HCT116 (cell line): ENCODE data around the gene TRPT1. TPM values are rescaled to one million over a fixed set of nuclear protein-coding genes. Genes with fewer than 3 reads are reported as not detected.

ENCODE experiments used
- ATAC-seq: fragments of 200-7000 bp; cut with Tn5 transposase; 2 replicates; pipeline ENCODE4 v1.9.1; 2020; ENCODE audit warnings: mild to moderate bottlenecking, moderate library complexity
- BruUV-seq: library from RNA; stranded (reverse); fragments of 400-500 nt; replicated peaks from 2 replicates; lab custom pipeline; 2021; lab: Mats Ljungman, UMichigan
- CTCF ChIA-PET: fragments of 300-600 bp; sonication (Branson Sonifier 250); formaldehyde crosslinking; loops from one replicate; lab custom pipeline; 2021; ENCODE audit warnings: antibody characterized with exemption; lab: Charles Lee
- POLR2A ChIA-PET: fragments of 300-600, 350-600 bp; sonication (Branson Sonifier 250); formaldehyde crosslinking; loops from one replicate; lab custom pipeline; 2021; ENCODE audit warnings: antibody characterized with exemption; lab: Charles Lee
- RAD21 ChIA-PET, 2 experiments: fragments of 300-600 bp; sonication (Branson Sonifier 250); formaldehyde crosslinking; loops; one replicate each; lab custom pipeline; 2023; ENCODE audit warnings: low total read pairs in 2 of 2; ENCODE audit not compliant: uncharacterized antibody in 2 of 2, unreplicated experiment in 2 of 2, low non-redundant PET in 1 of 2; lab: Charles Lee
- DNase-seq: peaks from one replicate; pipeline ENCODE4 v3.0.0-alpha.2; 2010; ENCODE audit warnings: low read depth, low spot score
- H2AFZ ChIP-seq: fragments of 200-600 bp; shearing (Covaris generic), sonication (generic); 2 replicates; pipeline ENCODE4 v1.6.1; 2017; ENCODE audit warnings: low read depth, mixed run types, mixed read lengths, antibody characterized with exemption, low read length; ENCODE audit not compliant: poor library complexity, severe bottlenecking
- H3K27ac ChIP-seq: 2 replicates; pipeline ENCODE4 v1.5.1; 2012; ENCODE audit warnings: low read depth, low read length
- H3K27me3 ChIP-seq: fragments of 200-600 bp; sonication (generic); 2 replicates; pipeline ENCODE4 v1.6.1; 2016; ENCODE audit warnings: mixed run types, low read length, mixed read lengths; ENCODE audit not compliant: insufficient read depth
- H3K36me3 ChIP-seq, 2 experiments: fragments of 200-500 bp in 1 of 2; fragments of 200-600 bp in 1 of 2; sonication (Bioruptor generic) in 1 of 2; sonication (generic) in 1 of 2; 2 replicates each; pipeline versions ENCODE4 v1.5.1 to v1.6.1; 2014 to 2016; ENCODE audit warnings: low read length in 2 of 2, inconsistent platforms in 1 of 2, mixed read lengths in 1 of 2, mixed run types in 1 of 2; ENCODE audit not compliant: insufficient read depth in 2 of 2, control insufficient read depth in 1 of 2
- H3K4me1 ChIP-seq, 2 experiments: fragments of 200-600 bp in 1 of 2; sonication (generic) in 1 of 2; 2 replicates each; pipeline versions ENCODE4 v1.5.1 to v1.6.1; 2012 to 2017; ENCODE audit warnings: low read length in 2 of 2, inconsistent platforms in 1 of 2, mild to moderate bottlenecking in 1 of 2, mixed read lengths in 1 of 2, mixed run types in 1 of 2, moderate library complexity in 1 of 2; ENCODE audit not compliant: insufficient read depth in 2 of 2, control insufficient read depth in 1 of 2
- H3K4me2 ChIP-seq: fragments of 200-600 bp; sonication (generic); 2 replicates; pipeline ENCODE4 v1.6.1; 2017; ENCODE audit warnings: mixed run types, low read length, mixed read lengths
- H3K4me3 ChIP-seq, 2 experiments: fragments of 200-600 bp in 1 of 2; sonication (generic) in 1 of 2; replicated peaks in 1 of 2; 2 replicates each; pipeline ENCODE4 v1.5.1; 2011 to 2016; ENCODE audit warnings: low read length in 2 of 2, control low read depth in 1 of 2, low read depth in 1 of 2, mild to moderate bottlenecking in 1 of 2, mixed read lengths in 1 of 2, mixed run types in 1 of 2
- H3K79me2 ChIP-seq: fragments of 200-600 bp; sonication (generic); 2 replicates; pipeline ENCODE4 v1.6.1; 2017; ENCODE audit warnings: mild to moderate bottlenecking, mixed run types, low read length, moderate library complexity, mixed read lengths; ENCODE audit not compliant: insufficient read depth
- H3K9ac ChIP-seq: fragments of 200-600 bp; sonication (generic); 2 replicates; pipeline ENCODE4 v1.6.1; 2016; ENCODE audit warnings: low read length, mixed read lengths
- H3K9me2 ChIP-seq: fragments of 200-600 bp; sonication (generic), shearing (Covaris generic); 2 replicates; pipeline ENCODE4 v1.6.1; 2017; ENCODE audit warnings: mixed run types, mild to moderate bottlenecking, moderate library complexity; ENCODE audit not compliant: insufficient read depth
- H3K9me3 ChIP-seq, 2 experiments: fragments of 200-500 bp in 1 of 2; fragments of 200-600 bp in 1 of 2; sonication (Bioruptor generic) in 1 of 2; sonication (generic) in 1 of 2; 2 replicates each; pipeline ENCODE4 v1.6.1; 2014 to 2017; ENCODE audit warnings: low read length in 2 of 2, mixed read lengths in 2 of 2, inconsistent platforms in 1 of 2, low read depth in 1 of 2, mild to moderate bottlenecking in 1 of 2, mixed run types in 1 of 2, moderate library complexity in 1 of 2; ENCODE audit not compliant: control insufficient read depth in 1 of 2, insufficient read depth in 1 of 2
- H4K20me1 ChIP-seq: fragments of 200-600 bp; sonication (generic), shearing (Covaris generic); 2 replicates; pipeline ENCODE4 v1.6.1; 2017; ENCODE audit warnings: mixed run types, mild to moderate bottlenecking, moderate library complexity; ENCODE audit not compliant: insufficient read depth
- CBX3 ChIP-seq: IDR thresholded peaks from 2 replicates; pipeline ENCODE4 v1.6.1; 2012; ENCODE audit warnings: low read depth
- CEBPB ChIP-seq: IDR thresholded peaks from 2 replicates; pipeline ENCODE4 v1.6.1; 2012; ENCODE audit warnings: low read depth
- EGR1 ChIP-seq: IDR thresholded peaks from 2 replicates; pipeline ENCODE4 v1.6.1; 2012; ENCODE audit warnings: low read depth
- MAX ChIP-seq: IDR thresholded peaks from 2 replicates; pipeline ENCODE4 v1.6.1; 2012
- POLR2A ChIP-seq: IDR thresholded peaks from 2 replicates; pipeline ENCODE4 v1.7.0; 2011; ENCODE audit warnings: borderline replicate concordance; ENCODE audit not compliant: insufficient read depth, insufficient read length; ENCODE audit errors: extremely low read depth
- POLR2AphosphoS5 ChIP-seq: IDR thresholded peaks from 2 replicates; pipeline ENCODE4 v1.6.1; 2011; ENCODE audit warnings: mild to moderate bottlenecking, low read depth, low read length, moderate library complexity
- REST ChIP-seq: IDR thresholded peaks from 2 replicates; pipeline ENCODE4 v1.6.1; 2012; ENCODE audit warnings: low read depth
- SIN3A ChIP-seq: IDR thresholded peaks from 2 replicates; pipeline ENCODE4 v1.6.1; 2012; ENCODE audit warnings: low read depth
- SRF ChIP-seq: IDR thresholded peaks from 2 replicates; pipeline ENCODE4 v1.6.1; 2012; ENCODE audit warnings: low read depth
- ZBTB33 ChIP-seq: IDR thresholded peaks from 2 replicates; pipeline ENCODE4 v1.6.1; 2011; ENCODE audit warnings: mild to moderate bottlenecking, low read length, moderate library complexity; ENCODE audit not compliant: insufficient replicate concordance; ENCODE audit errors: extremely low read depth
- ZFX ChIP-seq: fragments of 450-650 bp; IDR thresholded peaks from 2 replicates; pipeline ENCODE4 v1.6.1; 2017
- intact Hi-C: fragments of 100-400 bp; cut with micrococcal nuclease; formaldehyde crosslinking; loops from 2 replicates; pipeline ENCODE4 v1.10.0; 2022
- total RNA-seq: library from RNA; stranded (reverse); gene quantifications from one replicate; pipeline ENCODE4 v1.2.1, GENCODE V29; 2021; ENCODE audit not compliant: unreplicated experiment

The TRPT1 gene
- total RNA-seq, 1 experiment from 2014 or later, result 43.2 TPM

DNA sequence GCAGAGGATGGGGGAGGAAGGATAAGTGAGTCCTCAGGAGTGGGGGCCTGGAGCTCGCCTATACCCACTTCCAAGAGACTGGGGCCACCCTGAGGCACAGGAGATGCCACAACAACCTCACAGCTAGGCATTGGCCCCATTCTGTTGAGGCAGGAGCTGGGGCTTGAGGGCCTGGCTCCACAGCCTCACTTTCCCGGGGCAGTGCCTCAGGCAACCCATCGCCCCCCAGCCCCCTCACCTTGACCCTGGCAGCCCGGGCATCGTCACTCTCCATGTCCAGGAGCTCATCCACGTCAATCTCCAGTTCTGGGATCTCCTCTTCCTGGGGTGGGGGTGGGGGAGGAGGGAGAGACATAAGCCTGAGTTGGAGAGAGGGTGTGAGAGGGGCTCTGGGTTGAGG is 19.0 kb upstream of the TRPT1 start:
- intact Hi-C loops, result no loop called here
- H3K9ac ChIP-seq, result peak overlapping the region; percentile 100
- no peaks in the 10 kb centered on the region for H4K20me1 ChIP-seq
- no peaks in the 10 kb centered on the region for H3K9me3 ChIP-seq
- peaks cover 35 to 71% of the 10 kb centered on the region in 2 experiments for H3K4me1 ChIP-seq
- peak overlapping the region; percentile 94 for H3K27ac ChIP-seq
- H3K9me2 ChIP-seq, result no peaks in the 10 kb centered on the region
- BruUV-seq, result no TSS peak
- DNase-seq, result no peak
- ATAC-seq, result no peak
- POLR2A ChIA-PET, result interaction anchor here (0.6 to 4.6 kb wide), 8 partner anchors 19 to 1355 kb away, joined by 3 to 29 read pairs (median 4); partner anchors contain the start of genes NUDT22, STIP1 and TRPT1
- H3K4me2 ChIP-seq, result peak overlapping the region; percentile 84
- H2AFZ ChIP-seq, result no peak overlapping the region
- H3K27me3 ChIP-seq, result no peaks in the 10 kb centered on the region
- RAD21 ChIA-PET, result no interaction called here
- peak overlapping the region; percentile 99 to 100 for H3K4me3 ChIP-seq
- CTCF ChIA-PET, result interaction anchor here (0.6 to 3.1 kb wide), 4 partner anchors 24 to 111 kb away, joined by 3 to 15 read pairs (median 8); no protein-coding TSS in a partner anchor
- TF ChIP-seq POLR2AphosphoS5 (peak; percentile 39; the same call in 1 of the 2 replicates), MAX (no peak), ZFX (no peak)
- H3K36me3 ChIP-seq, result peaks cover 0 to 12% of the 10 kb centered on the region in 2 experiments; a peak in 1 of 4 replicates
- H3K79me2 ChIP-seq, result peaks cover 48% of the 10 kb centered on the region

DNA sequence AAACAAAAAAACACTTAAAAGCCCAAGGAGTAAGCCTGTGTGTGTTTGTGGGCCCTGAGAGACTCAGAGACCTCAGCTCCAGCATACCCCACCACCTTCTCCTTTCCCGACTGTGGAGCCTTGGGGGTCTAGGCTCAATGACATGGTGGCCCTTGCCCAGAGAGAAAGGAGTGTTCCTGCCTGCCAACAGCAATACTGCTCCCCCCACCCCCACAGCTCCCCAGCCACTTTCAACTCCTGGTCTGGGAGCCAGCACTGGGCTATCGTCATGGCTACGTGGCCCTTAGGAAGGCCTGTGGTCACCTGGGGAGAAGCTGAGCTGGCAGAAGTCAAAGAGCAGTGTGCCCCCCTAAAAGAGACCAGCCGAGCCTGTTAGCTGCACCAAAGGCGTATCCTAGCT is 18.1 kb upstream of the TRPT1 start:
- Histone ChIP-seq H3K36me3 (peaks cover 0 to 12% of the 10 kb centered on the region in 2 experiments; a peak in 1 of 4 replicates), H3K27me3 (no peaks in the 10 kb centered on the region), H3K4me3 (no peak overlapping the region), H2AFZ (no peak overlapping the region), H4K20me1 (no peaks in the 10 kb centered on the region), H3K9ac (0 out of 2 replicates have a peak overlapping the region, but pooled peaks have one; percentile 99), H3K9me3 (no peaks in the 10 kb centered on the region), H3K9me2 (no peaks in the 10 kb centered on the region), H3K79me2 (peaks cover 48% of the 10 kb centered on the region), H3K4me2 (peak overlapping the region; percentile 84), H3K4me1 (peaks cover 38 to 76% of the 10 kb centered on the region in 2 experiments), H3K27ac (peak overlapping the region; percentile 88)
- ChIA-PET POLR2A (interaction anchor here (2.0 to 4.6 kb wide), 2 partner anchors 8 to 26 kb away, joined by 8 to 29 read pairs; no protein-coding TSS in a partner anchor), CTCF (interaction anchor here (1.2 kb wide), 1 partner anchor 111 kb away, joined by 3 read pairs; no protein-coding TSS in a partner anchor), RAD21 (no interaction called here)
- ATAC-seq (no peak), DNase-seq (no peak)
- TF ChIP-seq POLR2AphosphoS5 (no peak; the same call in 1 of the 2 replicates), POLR2A (no peak), REST (no peak), ZBTB33 (no peak), EGR1 (no peak), SIN3A (no peak), CEBPB (no peak), MAX (no peak), SRF (no peak), CBX3 (no peak)
- intact Hi-C loops, result no loop called here
- no TSS peak for BruUV-seq
